ENCODE data around the gene NEK6.

Gene NEK6

GRCh38 chr9:124345751-124346281 lies 88.1 kb downstream of the NEK6 start:
- DNase-seq = no peak

DNA sequence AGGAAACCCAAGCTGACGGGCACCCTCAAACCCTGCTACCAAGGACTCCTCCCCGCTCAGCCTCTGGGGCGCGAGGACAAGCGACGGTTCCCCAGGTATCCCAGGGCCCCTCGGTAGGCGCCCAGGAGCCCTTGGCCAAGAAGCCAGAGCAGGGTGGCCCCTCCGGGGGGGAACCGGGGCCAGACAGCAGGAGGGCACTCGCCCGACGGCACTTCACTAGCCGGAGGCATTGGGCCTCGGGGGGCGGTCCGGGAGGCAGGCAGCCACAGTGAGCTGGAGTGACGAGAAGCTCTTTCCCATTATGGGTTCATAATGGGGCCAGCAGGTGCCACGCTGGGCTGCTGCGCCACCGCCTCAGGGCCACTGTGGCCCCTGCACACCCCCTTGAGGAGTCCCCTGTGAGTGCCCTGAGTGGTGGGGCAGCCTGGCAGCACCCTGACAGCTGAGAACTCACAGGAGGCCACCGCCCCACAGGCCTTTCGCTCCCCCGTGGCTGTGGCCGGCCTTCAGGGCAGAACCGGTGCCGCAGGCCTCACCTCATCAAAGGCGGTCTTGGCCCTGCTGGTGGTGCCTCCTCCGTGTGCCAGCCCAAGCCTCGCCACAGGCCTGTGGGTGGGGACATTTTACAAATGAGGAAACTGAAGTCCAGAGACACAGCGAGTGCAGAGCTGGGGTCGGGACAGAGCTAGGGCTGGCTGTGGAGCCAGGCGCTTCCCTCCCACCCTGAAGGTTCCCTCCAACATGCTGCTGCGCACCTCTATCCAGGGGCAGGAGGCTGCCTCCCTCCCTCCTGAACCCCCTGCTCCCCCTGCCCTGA lies 88.8 kb downstream of the NEK6 start:
- no peak for DNase-seq

- DNase-seq = no peak
Observed at GRCh38 chr9:124347206-124347967, 89.6 kb downstream of the NEK6 start.

- no peak for DNase-seq
Observed at GRCh38 chr9:124347968-124348358, 90.2 kb downstream of the NEK6 start.

DNA sequence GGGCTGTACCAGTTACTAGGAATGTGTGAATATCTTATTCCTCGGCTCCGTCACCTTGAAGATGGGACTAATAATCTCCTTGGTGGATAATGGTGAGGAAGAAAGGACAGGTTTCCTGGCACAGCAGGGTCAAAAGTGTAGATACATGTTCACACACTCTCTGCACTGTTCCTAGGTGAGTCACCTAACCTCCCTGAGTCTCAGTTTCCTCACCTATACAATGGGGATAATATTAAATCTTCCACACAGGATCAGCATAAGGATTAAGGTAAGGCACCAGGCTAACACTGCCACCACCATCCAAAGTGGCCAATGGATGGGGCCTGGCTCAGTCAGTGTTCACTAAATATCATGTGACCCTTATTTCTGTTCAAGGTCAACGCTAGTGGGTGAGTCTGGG lies 90.6 kb downstream of the NEK6 start:
- no peak for DNase-seq

DNA sequence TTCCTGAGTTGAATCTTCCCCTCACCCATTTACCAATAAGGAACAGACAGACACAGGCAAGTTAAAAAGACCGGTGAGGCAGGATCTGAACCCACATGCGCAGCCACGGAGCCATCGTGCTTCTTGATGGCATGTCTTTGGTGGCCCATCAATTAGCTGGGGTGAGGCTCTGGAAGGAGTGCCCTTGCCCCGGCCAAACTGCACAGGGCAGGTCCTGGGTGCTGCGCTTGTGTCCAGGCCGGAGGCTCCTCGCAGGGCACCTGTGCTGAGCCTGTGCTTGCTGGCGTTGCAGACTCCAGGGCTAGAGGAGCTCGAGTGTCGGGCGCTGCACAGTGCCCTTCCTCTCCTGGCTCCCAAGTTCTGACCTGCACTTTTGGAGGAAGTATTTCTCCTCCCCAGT lies 91.1 kb downstream of the NEK6 start:
- no peak for DNase-seq

DNA sequence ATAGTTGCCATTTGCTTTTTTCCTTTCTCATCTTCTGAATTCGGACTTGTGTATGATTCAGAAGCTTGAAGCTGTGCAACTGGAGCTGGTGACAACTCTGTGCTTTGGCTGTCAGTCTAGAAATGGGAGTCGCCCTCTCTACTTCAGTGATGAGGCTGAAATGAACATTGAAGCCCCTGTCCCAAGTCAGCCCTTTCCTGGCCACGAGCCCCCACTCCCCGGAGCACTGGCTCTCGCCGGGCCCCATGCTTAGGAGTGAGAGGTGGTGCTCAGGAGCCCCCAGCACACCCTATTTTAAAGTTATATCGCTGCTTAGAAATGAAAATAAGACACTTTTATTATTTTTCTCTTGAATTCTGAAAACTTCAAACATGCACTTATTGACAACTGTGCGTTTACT lies 91.5 kb downstream of the NEK6 start:
- DNase-seq = no peak

DNA sequence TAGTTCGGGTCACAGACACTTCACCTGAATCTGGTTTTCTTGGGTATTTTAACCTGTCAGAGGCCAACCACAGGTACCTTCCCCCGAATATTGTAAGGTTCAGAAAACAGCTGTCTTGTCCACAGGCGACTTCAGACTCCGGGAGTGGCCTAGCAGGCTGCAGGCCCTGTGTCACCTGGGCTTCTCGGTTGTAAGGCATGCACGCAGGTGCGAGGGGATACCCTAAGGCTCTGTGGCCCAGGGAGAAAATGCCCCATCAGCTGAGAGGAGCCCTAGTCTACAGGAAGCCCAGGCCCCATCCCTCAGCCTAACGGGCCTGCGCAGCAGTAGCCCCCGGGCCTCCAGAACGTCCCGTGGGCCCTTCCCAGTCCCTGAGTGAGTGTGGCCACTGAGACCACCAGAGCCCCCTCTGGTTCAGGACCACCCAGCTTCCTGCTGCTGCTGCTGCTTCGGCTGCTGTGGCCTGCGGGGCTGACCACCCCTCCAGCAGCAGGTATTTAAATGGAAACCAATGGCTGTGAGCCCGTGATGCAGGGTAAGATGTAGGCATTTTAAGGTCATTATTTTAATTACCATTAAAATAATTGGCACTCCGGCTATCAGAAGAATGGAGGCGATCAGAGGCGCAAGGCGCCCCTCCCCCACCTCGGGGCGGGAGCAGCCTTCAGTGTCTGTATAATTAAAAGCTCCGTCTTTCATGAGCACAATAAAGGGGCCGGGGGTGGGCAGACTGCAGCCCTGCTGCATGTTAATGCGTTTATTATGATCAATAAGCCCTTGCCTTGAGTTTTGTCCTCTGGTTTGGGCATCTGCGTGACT lies 92.1 kb downstream of the NEK6 start:
- no peak for DNase-seq

- no peak for DNase-seq
Observed at GRCh38 chr9:124350494-124351263, 92.9 kb downstream of the NEK6 start.

GRCh38 chr9:124351672-124352468 lies 94.1 kb downstream of the NEK6 start:
- DNase-seq = no peak

DNA sequence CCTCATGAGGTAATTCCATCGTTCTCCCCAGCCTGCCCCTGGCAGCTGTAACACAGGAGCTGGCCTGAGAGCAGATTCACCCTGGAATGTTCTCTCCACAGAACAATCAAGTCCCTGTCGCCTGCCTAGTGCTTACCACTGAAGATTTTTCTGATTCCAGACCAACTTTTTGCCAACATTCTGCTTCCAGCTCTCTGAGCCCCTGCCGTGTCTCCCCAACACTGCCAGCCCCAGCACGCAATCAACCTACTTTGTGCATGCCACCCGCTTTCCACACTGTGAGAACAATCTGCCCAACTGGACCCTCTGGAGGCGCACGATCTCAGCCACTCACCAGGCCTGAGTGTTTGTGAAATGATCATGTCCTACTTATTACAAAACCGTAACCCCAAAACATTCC lies 94.9 kb downstream of the NEK6 start:
- DNase-seq = no peak

DNA sequence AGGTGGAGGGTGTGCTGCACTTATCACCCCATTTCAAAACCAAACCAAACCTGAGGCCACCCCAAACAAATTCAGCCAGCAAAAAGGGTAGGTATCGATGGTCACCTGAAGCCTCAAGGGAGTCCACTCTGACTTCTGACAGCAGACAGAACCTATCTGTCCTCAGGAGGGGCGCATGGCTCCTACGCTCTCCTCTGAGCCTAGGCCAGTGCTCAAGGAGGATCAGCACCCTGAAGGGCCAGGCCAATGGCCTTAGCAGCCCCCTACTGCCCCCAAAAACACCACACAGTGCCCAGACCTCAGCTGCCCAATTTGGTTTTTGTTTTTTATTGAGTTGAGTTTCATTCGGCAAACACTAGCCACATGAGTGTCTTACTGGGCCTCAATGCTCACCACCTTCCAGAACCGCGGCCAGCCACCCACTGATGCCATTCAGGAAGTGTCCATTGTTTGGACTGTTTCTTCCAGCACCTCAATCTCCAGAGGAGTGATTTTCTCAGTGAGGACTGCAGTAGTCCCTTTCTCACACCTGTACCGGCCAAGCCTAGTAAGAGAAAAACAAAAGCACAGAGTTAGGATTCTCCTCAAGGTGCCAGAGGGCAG lies 95.5 kb downstream of the NEK6 start:
- no peak for DNase-seq

GRCh38 chr9:124353811-124354274 lies 96.1 kb downstream of the NEK6 start:
- no peak for DNase-seq

- no peak for DNase-seq
Observed at GRCh38 chr9:124354346-124355038, 96.7 kb downstream of the NEK6 start.

DNA sequence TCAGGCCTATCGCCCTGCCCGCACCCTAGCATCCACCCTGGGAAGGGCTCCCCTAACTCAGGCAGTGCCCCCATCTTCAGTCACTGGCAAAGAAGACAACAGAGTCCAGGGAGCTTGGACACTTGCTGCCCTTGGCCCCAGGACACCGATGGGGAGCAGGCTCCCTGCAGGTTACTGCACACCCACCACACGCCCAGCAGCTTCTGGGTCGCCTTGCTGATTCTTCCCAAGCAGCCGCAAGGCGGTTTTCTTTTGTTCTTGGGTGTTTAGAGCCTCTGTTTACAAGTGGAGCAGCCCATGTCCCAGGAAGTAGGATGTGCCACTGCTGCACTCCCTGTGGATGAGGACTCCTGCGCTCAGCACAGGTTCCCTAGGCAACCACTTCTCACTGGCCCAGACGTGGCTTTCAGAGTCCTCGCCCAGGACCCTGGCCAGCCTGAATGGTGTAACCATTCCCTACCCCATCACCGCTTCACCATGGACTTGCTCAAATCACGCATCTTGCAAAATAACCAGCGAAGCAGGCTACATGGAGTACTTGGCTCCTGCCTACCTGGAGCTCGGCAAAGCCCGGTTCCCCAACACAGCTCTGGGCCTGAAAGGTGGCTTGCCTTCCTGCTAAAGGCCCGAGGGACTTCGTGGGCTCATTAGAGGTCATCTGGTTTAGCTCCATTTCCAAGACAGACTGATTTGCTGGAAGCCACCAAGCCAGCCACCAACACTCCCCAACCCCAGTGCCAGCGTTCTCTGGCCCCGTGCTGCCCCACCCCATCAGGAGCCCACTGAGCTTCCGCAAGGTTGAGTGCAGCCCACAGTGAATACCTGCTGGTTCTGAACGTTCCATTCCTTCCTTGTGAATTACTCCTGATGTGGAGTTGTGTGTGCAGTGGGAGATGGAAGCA lies 97.5 kb downstream of the NEK6 start:
- no peak for DNase-seq

GRCh38 chr9:124355941-124356744 lies 98.4 kb downstream of the NEK6 start:
- no peak for DNase-seq

DNA sequence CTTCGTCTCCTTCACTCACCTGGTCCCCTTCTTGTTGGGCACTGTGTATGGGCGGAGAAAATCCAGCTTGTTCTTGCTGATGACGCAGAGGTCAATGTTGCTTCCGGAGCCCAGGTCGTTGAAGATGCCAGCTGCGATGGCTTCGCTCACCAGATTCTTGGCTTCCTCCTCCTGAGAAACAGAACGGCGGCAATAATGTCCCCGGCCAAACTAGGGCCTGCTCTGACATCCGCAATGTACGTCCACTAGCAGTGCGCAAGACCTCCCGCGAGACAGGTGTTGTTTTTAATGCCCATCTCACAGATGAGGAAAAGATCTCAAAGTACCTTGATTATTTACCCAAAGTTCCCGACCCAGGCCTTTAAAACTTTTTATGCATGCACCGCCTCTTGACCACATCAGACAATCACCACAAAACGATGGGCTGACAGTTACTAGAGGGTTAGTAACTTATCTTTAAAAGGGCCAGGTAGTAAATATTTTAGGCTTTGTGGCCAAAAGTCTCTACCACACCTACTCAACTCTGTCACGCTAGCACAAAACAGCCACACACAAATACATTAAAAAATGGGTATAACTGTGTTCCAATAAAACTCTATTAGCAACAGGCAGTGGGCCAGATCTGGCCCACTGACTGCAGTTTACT lies 99.1 kb downstream of the NEK6 start:
- DNase-seq = no peak

All from NCI-H1105 (cell line).